ACC112 (cell line): ENCODE data around the gene RNF144B.
"Not testable (repeated sequence)": the region's sequence is repeated elsewhere in the genome, so short reads cannot be mapped to it uniquely, and the experiment has no call there.

Experiments used
- H2AFZ ChIP-seq: fragments of 200-600 bp; sonication (generic); one replicate; pipeline ENCODE4 v1.6.0; 2017; ENCODE audit warnings: antibody characterized with exemption, low read length; ENCODE audit not compliant: unreplicated experiment
- H3K27ac ChIP-seq: fragments of 200-600 bp; sonication (generic); 2 replicates; pipeline ENCODE4 v1.5.1; 2014; ENCODE audit warnings: low read depth, mild to moderate bottlenecking, antibody characterized with exemption, low read length, moderate library complexity
- H3K27me3 ChIP-seq: fragments of 200-600 bp; sonication (generic); 2 replicates; pipeline ENCODE4 v1.6.1; 2014; ENCODE audit warnings: mild to moderate bottlenecking, antibody characterized with exemption, low read length, moderate library complexity, mixed read lengths; ENCODE audit not compliant: insufficient read depth
- H3K36me3 ChIP-seq: fragments of 200-600 bp; sonication (generic); 2 replicates; pipeline ENCODE4 v1.6.1; 2016; ENCODE audit warnings: mild to moderate bottlenecking, antibody characterized with exemption, low read length, moderate library complexity, mixed read lengths; ENCODE audit not compliant: insufficient read depth
- H3K4me1 ChIP-seq: fragments of 200-600 bp; sonication (generic); one replicate; pipeline ENCODE4 v1.6.1; 2016; ENCODE audit warnings: low read length, mixed read lengths; ENCODE audit not compliant: insufficient read depth, unreplicated experiment, control insufficient read depth
- H3K4me3 ChIP-seq: fragments of 200-600 bp; sonication (generic); 2 replicates; pipeline ENCODE4 v1.5.1; 2014; ENCODE audit warnings: mild to moderate bottlenecking, low read depth, low read length
- H3K79me2 ChIP-seq: fragments of 200-600 bp; sonication (generic); one replicate; pipeline ENCODE4 v1.6.0; 2016; ENCODE audit warnings: low read length; ENCODE audit not compliant: control insufficient read depth, unreplicated experiment, insufficient read depth

The RNF144B gene

GRCh38 chr6:18392346-18392877 is 5.3 kb downstream of the RNF144B start:
- Histone ChIP-seq H3K27me3 (no peaks in the 10 kb centered on the region), H3K4me3 (no peak overlapping the region), H3K36me3 (no peaks in the 10 kb centered on the region), H3K4me1 (peaks cover 44% of the 10 kb centered on the region), H3K79me2 (no peaks in the 10 kb centered on the region), H3K27ac (no peak overlapping the region), H2AFZ (no peak overlapping the region)

- Histone ChIP-seq H3K79me2 (no peaks in the 10 kb centered on the region), H3K27me3 (no peaks in the 10 kb centered on the region), H3K4me3 (no peak overlapping the region), H2AFZ (no peak overlapping the region), H3K27ac (no peak overlapping the region), H3K4me1 (peaks cover 44% of the 10 kb centered on the region), H3K36me3 (no peaks in the 10 kb centered on the region)
These were observed 6.5 kb downstream of the RNF144B start for GRCh38 chr6:18393698-18394097.

GRCh38 chr6:18395177-18395855 is 8.2 kb downstream of the RNF144B start:
- H3K4me1 ChIP-seq, result peaks cover 33% of the 10 kb centered on the region
- H3K27ac ChIP-seq, result peak overlapping the region; percentile 32
- peak overlapping the region; percentile 28 for H2AFZ ChIP-seq
- H3K27me3 ChIP-seq, result no peaks in the 10 kb centered on the region
- H3K4me3 ChIP-seq, result no peak overlapping the region
- no peaks in the 10 kb centered on the region for H3K79me2 ChIP-seq
- 0 out of 2 replicates have a peak, but pooled peaks cover 3% of the 10 kb centered on the region for H3K36me3 ChIP-seq

- 0 out of 2 replicates have a peak, but pooled peaks cover 3% of the 10 kb centered on the region for H3K36me3 ChIP-seq
- H3K27me3 ChIP-seq, result no peaks in the 10 kb centered on the region
- no peaks in the 10 kb centered on the region for H3K79me2 ChIP-seq
- H2AFZ ChIP-seq, result no peak overlapping the region
- no peak overlapping the region for H3K4me3 ChIP-seq
- peaks cover 38% of the 10 kb centered on the region for H3K4me1 ChIP-seq
- peak overlapping the region; percentile 32 for H3K27ac ChIP-seq
These were observed 8.7 kb downstream of the RNF144B start for GRCh38 chr6:18395856-18396197.

GRCh38 chr6:18397701-18398100 is 10.6 kb downstream of the RNF144B start:
- Histone ChIP-seq H3K27me3 (no peaks in the 10 kb centered on the region), H3K36me3 (0 out of 2 replicates have a peak, but pooled peaks cover 3% of the 10 kb centered on the region), H3K79me2 (no peaks in the 10 kb centered on the region), H3K27ac (no peak overlapping the region), H3K4me1 (peaks cover 43% of the 10 kb centered on the region), H2AFZ (no peak overlapping the region), H3K4me3 (no peak overlapping the region)

- H3K79me2 ChIP-seq, result not testable (repeated sequence)
These were observed 11.1 kb downstream of the RNF144B start for GRCh38 chr6:18398225-18398624.

GRCh38 chr6:18400831-18401446 is 13.8 kb downstream of the RNF144B start:
- H3K27ac ChIP-seq, result no peak overlapping the region
- H2AFZ ChIP-seq, result no peak overlapping the region
- H3K27me3 ChIP-seq, result no peaks in the 10 kb centered on the region
- no peak overlapping the region for H3K4me3 ChIP-seq
- H3K36me3 ChIP-seq, result 0 out of 2 replicates have a peak, but pooled peaks cover 3% of the 10 kb centered on the region
- H3K4me1 ChIP-seq, result peaks cover 28% of the 10 kb centered on the region
- H3K79me2 ChIP-seq, result no peaks in the 10 kb centered on the region

More at GRCh38 chr6:18398225-18398624, 11.1 kb downstream of the RNF144B start:
- H2AFZ ChIP-seq, H3K36me3 ChIP-seq, H3K27me3 ChIP-seq, H3K4me3 ChIP-seq, H3K27ac ChIP-seq: not testable (repeated sequence)
- H3K4me1 ChIP-seq, result peaks cover 42% of the 10 kb centered on the region

- not testable (repeated sequence) for H3K4me3 ChIP-seq, H3K27me3 ChIP-seq, H2AFZ ChIP-seq, H3K36me3 ChIP-seq, H3K79me2 ChIP-seq
- Histone ChIP-seq H3K4me1 (peaks cover 23% of the 10 kb centered on the region), H3K27ac (peak overlapping the region; percentile 88)
These were observed 17.8 kb downstream of the RNF144B start for GRCh38 chr6:18404965-18405364.

- Histone ChIP-seq H3K79me2 (no peaks in the 10 kb centered on the region), H3K4me1 (peaks cover 19% of the 10 kb centered on the region), H3K4me3 (peak overlapping the region; percentile 29; the same call in 1 of the 2 replicates), H2AFZ (peak overlapping the region; percentile 77), H3K27ac (peak overlapping the region; percentile 88), H3K27me3 (no peaks in the 10 kb centered on the region), H3K36me3 (no peaks in the 10 kb centered on the region)
These were observed 18.5 kb downstream of the RNF144B start for GRCh38 chr6:18405477-18406293.

GRCh38 chr6:18406955-18407749 is 20.0 kb downstream of the RNF144B start:
- H3K4me3 ChIP-seq, result no peak overlapping the region
- no peaks in the 10 kb centered on the region for H3K27me3 ChIP-seq
- H3K4me1 ChIP-seq, result peaks cover 13% of the 10 kb centered on the region
- H3K79me2 ChIP-seq, result no peaks in the 10 kb centered on the region
- no peak overlapping the region for H2AFZ ChIP-seq
- no peak overlapping the region for H3K27ac ChIP-seq
- H3K36me3 ChIP-seq, result no peaks in the 10 kb centered on the region
